BLaER1 treated with 17β-estradiol and CSF1 and Interleukin-3, amounts not matched to agents 10 nM and 100 nM (cell line): Measurements from ENCODE around the gene FCRL3.

Experiments used
- H3K27ac ChIP-seq, 11 experiments: shearing (Covaris generic); formaldehyde crosslinking; 2 replicates each; pipeline ENCODE4 v1.8.1; 2022
- H3K27me3 ChIP-seq, 11 experiments: shearing (Covaris generic); formaldehyde crosslinking; 2 replicates each; pipeline ENCODE4 v1.8.1; 2022
- H3K36me3 ChIP-seq, 11 experiments: shearing (Covaris generic); formaldehyde crosslinking; 2 replicates each; pipeline ENCODE4 v1.8.1; 2022
- H3K4me1 ChIP-seq, 10 experiments: shearing (Covaris generic); formaldehyde crosslinking; 2 replicates each; pipeline ENCODE4 v1.8.1; 2022
- H3K4me2 ChIP-seq, 11 experiments: shearing (Covaris generic); formaldehyde crosslinking; 2 replicates each; pipeline ENCODE4 v1.8.1; 2022
- H3K4me3 ChIP-seq, 10 experiments: shearing (Covaris generic); formaldehyde crosslinking; 2 replicates each; pipeline ENCODE4 v1.8.1; 2022
- H3K9ac ChIP-seq, 11 experiments: shearing (Covaris generic); formaldehyde crosslinking; 2 replicates each; pipeline ENCODE4 v1.8.1; 2022
- H3K9me3 ChIP-seq, 11 experiments: shearing (Covaris generic); formaldehyde crosslinking; replicated peaks in 1 of 11; 2 replicates each; pipeline ENCODE4 v1.8.1; 2022
- H4K20me1 ChIP-seq, 11 experiments: shearing (Covaris generic); formaldehyde crosslinking; 2 replicates each; pipeline ENCODE4 v1.8.1; 2022
- Cebpa-rat ChIP-seq, 11 experiments: shearing (Covaris generic); IDR thresholded peaks; 2 replicates each; pipeline ENCODE4 v1.8.1; 2022

FCRL3 gene

GRCh38 chr1:157658571-157658970, 42.0 kb downstream of the FCRL3 start:
- Histone ChIP-seq H3K9ac (no peak overlapping the region; a peak in 1 of 22 replicates), H3K4me1 (peaks cover 6 to 23% (median 19%) of the 10 kb centered on the region in 10 experiments), H4K20me1 (no peaks in the 10 kb centered on the region; a peak in 1 of 22 replicates), H3K27me3 (peaks cover 0 to 61% (median 0%) of the 10 kb centered on the region in 11 experiments; a peak in 4 of 22 replicates), H3K36me3 (no peaks in the 10 kb centered on the region), H3K9me3 (peaks cover 0 to 13% (median 0%) of the 10 kb centered on the region in 11 experiments; a peak in 2 of 22 replicates), H3K4me2 (peak overlapping the region in 7 of 11 experiments; percentile 45 to 81 (median 66); a peak in 11 of 22 replicates), H3K27ac (peak overlapping the region in 7 of 11 experiments; percentile 40 to 74 (median 67); a peak in 11 of 22 replicates), H3K4me3 (no peak overlapping the region)
- TF ChIP-seq Cebpa-rat (IDR thresholded peaks at IDR 0.05) = no peak

- H3K9me3 ChIP-seq = no peaks in the 10 kb centered on the region
- H3K4me3 ChIP-seq = no peak overlapping the region
- no peak for TF ChIP-seq Cebpa-rat (IDR thresholded peaks at IDR 0.05)
- peak overlapping the region in 3 of 11 experiments; percentile 13 to 25 (median 21); a peak in 3 of 22 replicates for H3K9ac ChIP-seq
- H3K27me3 ChIP-seq = peaks cover 0 to 80% (median 0%) of the 10 kb centered on the region in 11 experiments; a peak in 5 of 22 replicates
- peak overlapping the region; percentile 26 to 76 (median 59); a peak in 20 of 22 replicates for H3K4me2 ChIP-seq
- H4K20me1 ChIP-seq = peaks cover 0 to 5% (median 0%) of the 10 kb centered on the region in 11 experiments; a peak in 4 of 22 replicates
- no peaks in the 10 kb centered on the region for H3K36me3 ChIP-seq
- peak overlapping the region in 8 of 11 experiments; percentile 54 to 76 (median 64); a peak in 15 of 22 replicates for H3K27ac ChIP-seq
- peaks cover 18 to 27% (median 20%) of the 10 kb centered on the region in 10 experiments for H3K4me1 ChIP-seq
Measured at GRCh38 chr1:157653494-157653873, 47.1 kb downstream of the FCRL3 start.

- peaks cover 0 to 75% (median 0%) of the 10 kb centered on the region in 11 experiments; a peak in 5 of 22 replicates for H3K27me3 ChIP-seq
- TF ChIP-seq Cebpa-rat (IDR thresholded peaks at IDR 0.05) = no peak
- H3K36me3 ChIP-seq = no peaks in the 10 kb centered on the region
- peaks cover 18 to 27% (median 20%) of the 10 kb centered on the region in 10 experiments for H3K4me1 ChIP-seq
- no peaks in the 10 kb centered on the region for H3K9me3 ChIP-seq
- peaks cover 0 to 5% (median 0%) of the 10 kb centered on the region in 11 experiments; a peak in 4 of 22 replicates for H4K20me1 ChIP-seq
- peak overlapping the region in 4 of 11 experiments; percentile 14 to 26 (median 25); a peak in 5 of 22 replicates for H3K9ac ChIP-seq
- no peak overlapping the region for H3K4me3 ChIP-seq
- peak overlapping the region; percentile 45 to 76 (median 67) for H3K4me2 ChIP-seq
- peak overlapping the region in 9 of 11 experiments; percentile 8 to 76 (median 64); a peak in 16 of 22 replicates for H3K27ac ChIP-seq
Measured at GRCh38 chr1:157652859-157653493, 47.6 kb downstream of the FCRL3 start.

- H3K9ac ChIP-seq = no peak overlapping the region
- TF ChIP-seq Cebpa-rat (IDR thresholded peaks at IDR 0.05) = no peak
- H4K20me1 ChIP-seq = peaks cover 0 to 5% (median 0%) of the 10 kb centered on the region in 11 experiments; a peak in 4 of 22 replicates
- peaks cover 11 to 20% (median 13%) of the 10 kb centered on the region in 10 experiments for H3K4me1 ChIP-seq
- no peak overlapping the region for H3K4me2 ChIP-seq
- H3K9me3 ChIP-seq = no peaks in the 10 kb centered on the region
- peaks cover 0 to 71% (median 0%) of the 10 kb centered on the region in 11 experiments; a peak in 5 of 22 replicates for H3K27me3 ChIP-seq
- no peak overlapping the region for H3K4me3 ChIP-seq
- H3K36me3 ChIP-seq = no peaks in the 10 kb centered on the region
- H3K27ac ChIP-seq = no peak overlapping the region
Measured at GRCh38 chr1:157648317-157648716, 52.3 kb downstream of the FCRL3 start.

- H3K27ac ChIP-seq = no peak overlapping the region
- H3K9ac ChIP-seq = no peak overlapping the region
- no peaks in the 10 kb centered on the region for H3K36me3 ChIP-seq
- H3K9me3 ChIP-seq = no peaks in the 10 kb centered on the region
- H3K4me2 ChIP-seq = no peak overlapping the region
- TF ChIP-seq Cebpa-rat (IDR thresholded peaks at IDR 0.05) = no peak
- peaks cover 0 to 8% (median 0%) of the 10 kb centered on the region in 10 experiments; a peak in 3 of 20 replicates for H3K4me1 ChIP-seq
- peaks cover 0 to 73% (median 0%) of the 10 kb centered on the region in 11 experiments; a peak in 4 of 22 replicates for H3K27me3 ChIP-seq
- no peaks in the 10 kb centered on the region for H4K20me1 ChIP-seq
- no peak overlapping the region for H3K4me3 ChIP-seq
Measured at GRCh38 chr1:157646144-157646543, 54.4 kb downstream of the FCRL3 start.

GRCh38 chr1:157641177-157641576, 59.4 kb downstream of the FCRL3 start:
- no peak for TF ChIP-seq Cebpa-rat (IDR thresholded peaks at IDR 0.05)
- no peak overlapping the region for H3K4me2 ChIP-seq
- no peak overlapping the region for H3K9ac ChIP-seq
- no peaks in the 10 kb centered on the region for H3K36me3 ChIP-seq
- H3K9me3 ChIP-seq = no peaks in the 10 kb centered on the region
- no peak overlapping the region for H3K27ac ChIP-seq
- H3K27me3 ChIP-seq = peaks cover 0 to 74% (median 0%) of the 10 kb centered on the region in 11 experiments; a peak in 4 of 22 replicates
- H3K4me3 ChIP-seq = no peak overlapping the region
- peaks cover 0 to 8% (median 0%) of the 10 kb centered on the region in 10 experiments; a peak in 3 of 20 replicates for H3K4me1 ChIP-seq
- no peaks in the 10 kb centered on the region for H4K20me1 ChIP-seq

- no peaks in the 10 kb centered on the region for H3K36me3 ChIP-seq
- H3K4me1 ChIP-seq = no peaks in the 10 kb centered on the region
- no peak overlapping the region for H3K9ac ChIP-seq
- H3K9me3 ChIP-seq = no peaks in the 10 kb centered on the region
- H3K4me2 ChIP-seq = no peak overlapping the region
- no peak overlapping the region for H3K27ac ChIP-seq
- H3K4me3 ChIP-seq = no peak overlapping the region
- no peaks in the 10 kb centered on the region for H4K20me1 ChIP-seq
- H3K27me3 ChIP-seq = peaks cover 0 to 73% (median 0%) of the 10 kb centered on the region in 11 experiments; a peak in 4 of 22 replicates
- no peak for TF ChIP-seq Cebpa-rat (IDR thresholded peaks at IDR 0.05)
Measured at GRCh38 chr1:157639800-157640199, 60.8 kb downstream of the FCRL3 start.

GRCh38 chr1:157628773-157629172, 71.8 kb downstream of the FCRL3 start:
- H3K27ac ChIP-seq = no peak overlapping the region
- H3K36me3 ChIP-seq = no peaks in the 10 kb centered on the region
- no peak overlapping the region for H3K4me2 ChIP-seq
- H3K27me3 ChIP-seq = peaks cover 0 to 56% (median 0%) of the 10 kb centered on the region in 11 experiments; a peak in 4 of 22 replicates
- H4K20me1 ChIP-seq = no peaks in the 10 kb centered on the region
- H3K4me1 ChIP-seq = peaks cover 0 to 6% (median 0%) of the 10 kb centered on the region in 10 experiments; a peak in 1 of 20 replicates
- H3K9ac ChIP-seq = no peak overlapping the region
- TF ChIP-seq Cebpa-rat (IDR thresholded peaks at IDR 0.05) = no peak
- no peak overlapping the region for H3K4me3 ChIP-seq
- H3K9me3 ChIP-seq = no peaks in the 10 kb centered on the region
